ENCODE results near the gene PDLIM5.
"Not testable (repeated sequence)": the region's sequence is repeated elsewhere in the genome, so short reads cannot be mapped to it uniquely, and the experiment has no call there.

The PDLIM5 gene

GRCh38 chr4:94451695-94452475 is at the start of gene PDLIM5:
PDLIM5 (plus strand) TSS chr4:94451942; CDS start chr4:94455289, 3,347 bp downstream.
- DNase-seq (ENCODE audit: insufficient read length, low spot score) = peak; percentile 68
- peak; percentile 76 for FAIRE-seq

- FAIRE-seq = not testable (repeated sequence)
Observed at GRCh38 chr4:94402439-94402838, 49.3 kb upstream of the PDLIM5 start.

GRCh38 chr4:94403751-94404150 is 48.0 kb upstream of the PDLIM5 start:
- no peak for DNase-seq (ENCODE audit: insufficient read length, low spot score)
- no peak for FAIRE-seq

More at GRCh38 chr4:94402439-94402838, 49.3 kb upstream of the PDLIM5 start:
- not testable (repeated sequence) for DNase-seq (ENCODE audit: insufficient read length, low spot score)

GRCh38 chr4:94406668-94407437 is 44.9 kb upstream of the PDLIM5 start:
- DNase-seq (ENCODE audit: insufficient read length, low spot score) (peak; percentile 23), FAIRE-seq (no peak)

- FAIRE-seq = no peak
- no peak for DNase-seq (ENCODE audit: insufficient read length, low spot score)
Observed at GRCh38 chr4:94407846-94408245, 43.9 kb upstream of the PDLIM5 start.

GRCh38 chr4:94408549-94409374 is 43.0 kb upstream of the PDLIM5 start:
- FAIRE-seq (no peak), DNase-seq (ENCODE audit: insufficient read length, low spot score) (no peak)

- FAIRE-seq = no peak
- no peak for DNase-seq (ENCODE audit: insufficient read length, low spot score)
Observed at GRCh38 chr4:94409375-94409679, 42.4 kb upstream of the PDLIM5 start.

GRCh38 chr4:94409962-94410361 is 41.8 kb upstream of the PDLIM5 start:
- FAIRE-seq = no peak
- no peak for DNase-seq (ENCODE audit: insufficient read length, low spot score)

- FAIRE-seq = no peak
Observed at GRCh38 chr4:94410678-94411206, 41.0 kb upstream of the PDLIM5 start.

GRCh38 chr4:94411296-94411695 is 40.4 kb upstream of the PDLIM5 start:
- FAIRE-seq = no peak
- no peak for DNase-seq (ENCODE audit: insufficient read length, low spot score)

More at GRCh38 chr4:94410678-94411206, 41.0 kb upstream of the PDLIM5 start:
- no peak for DNase-seq (ENCODE audit: insufficient read length, low spot score)

GRCh38 chr4:94412019-94412657 is 39.6 kb upstream of the PDLIM5 start:
- DNase-seq (ENCODE audit: insufficient read length, low spot score) (no peak), FAIRE-seq (no peak)

GRCh38 chr4:94412658-94413038 is 39.1 kb upstream of the PDLIM5 start:
- FAIRE-seq = no peak
- DNase-seq (ENCODE audit: insufficient read length, low spot score) = peak; percentile 24

GRCh38 chr4:94413085-94413840 is 38.5 kb upstream of the PDLIM5 start:
- FAIRE-seq = no peak
- no peak for DNase-seq (ENCODE audit: insufficient read length, low spot score)

GRCh38 chr4:94414907-94415306 is 36.8 kb upstream of the PDLIM5 start:
- FAIRE-seq (no peak), DNase-seq (ENCODE audit: insufficient read length, low spot score) (no peak)

GRCh38 chr4:94415448-94415847 is 36.3 kb upstream of the PDLIM5 start:
- DNase-seq (ENCODE audit: insufficient read length, low spot score) = no peak
- no peak for FAIRE-seq

- FAIRE-seq (no peak), DNase-seq (ENCODE audit: insufficient read length, low spot score) (no peak)
Observed at GRCh38 chr4:94416335-94416734, 35.4 kb upstream of the PDLIM5 start.

- no peak for FAIRE-seq
Observed at GRCh38 chr4:94416981-94417380, 34.8 kb upstream of the PDLIM5 start.

GRCh38 chr4:94419549-94419948 is 32.2 kb upstream of the PDLIM5 start:
- DNase-seq (ENCODE audit: insufficient read length, low spot score) (no peak), FAIRE-seq (no peak)

More at GRCh38 chr4:94416981-94417380, 34.8 kb upstream of the PDLIM5 start:
- DNase-seq (ENCODE audit: insufficient read length, low spot score) = no peak

- FAIRE-seq = no peak
Observed at GRCh38 chr4:94419956-94420355, 31.8 kb upstream of the PDLIM5 start.

GRCh38 chr4:94420356-94420755 is 31.4 kb upstream of the PDLIM5 start:
- no peak for DNase-seq (ENCODE audit: insufficient read length, low spot score)
- FAIRE-seq = no peak

More at GRCh38 chr4:94419956-94420355, 31.8 kb upstream of the PDLIM5 start:
- peak; percentile 5 for DNase-seq (ENCODE audit: insufficient read length, low spot score)

Data from HTR-8/SVneo (cell line).